HCEC 1CT (cell line): Measurements from ENCODE around the gene RSRC1.
A peak's percentile ranks its signal among the peaks of the same experiment; 100 is the strongest.
"Not testable (repeated sequence)": the region's sequence is repeated elsewhere in the genome, so short reads cannot be mapped to it uniquely, and the experiment has no call there.

Experiments
- DNase-seq: peaks from one replicate; pipeline ENCODE4 v3.0.0-alpha.2; 2017

RSRC1 gene

GRCh38 chr3:158244274-158244673 lies 134.4 kb downstream of the RSRC1 start:
- DNase-seq, result no peak

- DNase-seq, result no peak
Measured at GRCh38 chr3:158247288-158247687, 137.4 kb downstream of the RSRC1 start.

DNA sequence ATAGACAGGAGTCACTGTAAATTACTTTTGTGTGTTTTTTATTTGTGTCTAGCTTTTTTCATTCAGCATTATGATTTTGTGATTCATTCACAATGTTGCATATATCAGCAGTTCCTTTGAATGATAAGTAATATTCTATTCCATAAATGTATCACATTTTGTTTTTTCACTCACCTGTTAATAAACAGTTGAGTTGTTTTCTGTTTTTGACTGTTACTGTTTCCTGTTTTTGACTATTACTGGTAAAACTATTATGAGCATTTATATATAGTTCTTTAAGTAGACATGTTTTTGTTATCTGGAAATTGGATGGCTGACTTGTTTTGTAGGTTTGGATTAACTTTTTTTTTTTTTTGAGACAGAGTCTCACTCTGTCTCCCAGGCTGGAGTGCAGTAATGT lies 138.4 kb downstream of the RSRC1 start:
- DNase-seq, result no peak

DNA sequence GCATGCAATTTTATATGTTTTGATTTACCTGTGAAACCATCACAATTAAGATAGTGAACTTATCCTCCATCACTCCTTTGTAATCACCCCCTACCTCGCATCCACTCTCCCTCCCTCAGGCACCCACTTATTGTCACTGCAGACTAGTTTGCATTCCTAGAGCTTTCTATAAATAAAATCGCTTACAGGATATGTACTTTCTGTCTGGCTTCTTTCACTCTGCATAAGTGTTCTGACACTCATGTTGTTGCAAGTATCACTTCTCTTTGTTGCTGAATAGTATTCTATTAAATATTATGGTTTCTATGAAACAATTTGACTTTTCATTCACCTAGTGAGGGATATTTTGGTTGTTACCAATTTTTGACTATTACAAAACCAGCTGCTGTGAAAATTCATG lies 139.3 kb downstream of the RSRC1 start:
- no peak for DNase-seq

DNA sequence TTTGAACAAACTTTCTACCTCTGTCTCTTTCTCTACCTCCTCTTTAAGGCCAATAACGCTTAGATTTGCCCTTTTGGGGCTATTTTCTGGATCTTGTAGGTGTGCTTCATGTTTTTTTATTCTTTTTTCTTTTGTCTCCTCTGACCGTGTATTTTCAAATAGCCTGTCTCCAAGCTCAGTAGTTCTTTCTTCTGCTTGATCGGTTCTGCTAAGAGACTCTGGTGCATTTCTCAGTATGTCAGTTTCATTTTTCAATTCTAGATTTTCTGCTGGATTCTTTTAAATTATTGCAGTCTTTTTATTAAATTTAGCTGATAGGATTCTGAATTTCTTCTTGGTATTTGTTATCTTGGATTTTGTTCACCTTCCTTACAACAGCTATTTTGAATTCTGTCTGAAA lies 148.7 kb downstream of the RSRC1 start:
- DNase-seq, result no peak

- DNase-seq, result no peak
Measured at GRCh38 chr3:158260392-158260791, 150.5 kb downstream of the RSRC1 start.

DNA sequence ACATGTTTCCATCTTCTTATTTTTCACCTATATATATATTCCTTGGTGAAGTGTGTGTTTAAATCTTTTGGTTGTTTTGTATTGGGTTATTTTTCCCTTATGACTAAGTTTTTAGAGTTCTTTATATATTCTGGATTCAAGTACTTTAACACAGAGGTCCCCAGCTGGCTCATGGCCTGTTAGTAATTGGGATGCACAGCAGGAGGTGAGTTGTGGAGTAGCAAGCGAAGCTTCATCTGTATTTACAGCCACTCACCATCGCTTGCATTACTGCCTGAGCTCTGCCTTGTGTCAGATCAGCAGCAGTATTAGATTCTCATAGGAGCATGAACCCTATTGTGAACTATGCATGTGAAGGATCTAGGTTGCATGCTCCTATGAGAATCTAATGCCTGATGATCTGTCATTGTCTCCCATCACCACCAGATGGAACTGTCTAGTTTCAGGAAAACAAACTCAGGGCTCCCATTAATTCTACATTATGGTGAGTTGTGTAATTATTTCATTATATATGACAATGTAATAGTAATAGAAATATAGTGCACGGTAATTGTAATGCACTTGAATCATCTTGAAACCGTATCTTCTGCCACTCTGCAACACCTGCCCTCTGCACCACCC lies 151.6 kb downstream of the RSRC1 start:
- peak; percentile 3 for DNase-seq

- no peak for DNase-seq
Measured at GRCh38 chr3:158264894-158265293, 155.0 kb downstream of the RSRC1 start.

- no peak for DNase-seq
Measured at GRCh38 chr3:158267015-158267414, 157.1 kb downstream of the RSRC1 start.

DNA sequence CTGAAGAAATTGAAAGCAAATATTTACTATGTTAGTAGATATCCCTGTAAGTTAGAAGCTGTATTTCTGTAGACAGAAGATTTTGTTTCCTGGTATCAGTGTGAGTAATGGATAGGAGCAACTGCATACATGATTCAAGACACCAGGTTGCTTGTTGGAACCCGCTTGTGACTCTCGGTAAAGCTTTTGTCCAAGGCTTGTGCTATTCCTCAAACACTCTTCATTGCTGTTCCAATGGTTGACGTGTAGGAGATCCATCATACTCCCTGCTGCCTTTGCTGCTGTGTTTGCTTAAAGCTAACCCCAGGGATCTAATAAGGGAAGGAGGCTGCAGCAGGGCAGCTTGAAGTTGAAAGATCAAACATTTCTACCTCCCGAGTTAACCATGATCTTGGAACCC lies 160.1 kb downstream of the RSRC1 start:
- DNase-seq, result no peak

GRCh38 chr3:158272081-158272480 lies 162.2 kb downstream of the RSRC1 start:
- DNase-seq, result no peak

DNA sequence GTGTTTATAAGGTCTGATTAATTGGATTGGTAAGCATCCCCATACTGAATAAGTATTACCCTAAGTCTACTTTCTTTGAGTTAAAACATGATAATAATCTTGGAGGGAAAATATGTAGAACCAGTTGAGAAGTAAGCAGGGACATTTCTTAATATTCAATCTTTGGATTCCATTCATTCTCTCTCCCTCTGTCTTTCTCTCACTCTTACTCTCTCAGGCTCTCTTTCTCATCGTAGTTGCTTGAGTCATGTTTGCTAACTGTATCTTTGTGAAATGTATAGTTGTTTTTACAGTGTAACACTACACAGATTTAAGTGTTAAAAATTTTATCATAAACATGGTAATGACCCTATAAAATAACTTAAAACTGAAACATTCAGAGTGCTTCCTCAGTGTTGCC lies 163.8 kb downstream of the RSRC1 start:
- DNase-seq, result no peak

DNA sequence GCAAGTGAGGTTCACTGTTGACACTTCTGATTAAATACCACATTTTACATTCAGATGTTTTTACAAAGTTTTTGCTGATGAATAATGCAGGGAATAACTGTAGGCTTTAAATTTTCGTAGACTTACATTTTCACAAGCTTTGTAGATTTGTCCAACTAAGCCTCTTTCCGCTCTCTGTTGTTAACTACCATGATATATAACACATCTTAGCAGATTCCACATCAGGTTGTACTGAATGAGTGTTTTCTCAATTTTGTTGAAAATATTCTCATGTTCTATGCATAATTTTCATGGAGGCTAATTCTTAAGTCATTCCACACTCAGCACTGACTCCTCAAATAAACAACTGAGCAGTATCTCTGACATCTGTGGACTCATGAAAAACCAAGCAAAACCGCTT lies 168.3 kb downstream of the RSRC1 start:
- DNase-seq, result no peak

DNA sequence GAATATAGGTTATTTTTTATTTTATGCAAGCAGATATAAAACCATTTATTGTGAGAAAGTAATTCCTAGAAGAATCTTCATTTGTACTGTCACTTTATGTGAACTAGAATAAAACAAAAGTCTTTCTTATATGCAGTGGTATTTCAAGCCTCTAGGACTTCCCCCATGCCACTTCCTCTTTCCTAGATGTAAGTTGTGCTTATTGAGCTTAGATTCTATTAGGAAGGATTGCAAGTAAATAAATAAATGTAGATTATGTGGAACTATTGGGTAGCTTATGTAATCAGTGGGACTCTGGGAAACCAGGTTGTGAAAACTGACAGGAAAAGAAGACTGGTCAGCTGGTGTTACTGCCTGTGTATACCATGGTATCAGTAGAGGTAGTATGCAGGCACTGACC lies 169.7 kb downstream of the RSRC1 start:
- DNase-seq, result no peak

DNA sequence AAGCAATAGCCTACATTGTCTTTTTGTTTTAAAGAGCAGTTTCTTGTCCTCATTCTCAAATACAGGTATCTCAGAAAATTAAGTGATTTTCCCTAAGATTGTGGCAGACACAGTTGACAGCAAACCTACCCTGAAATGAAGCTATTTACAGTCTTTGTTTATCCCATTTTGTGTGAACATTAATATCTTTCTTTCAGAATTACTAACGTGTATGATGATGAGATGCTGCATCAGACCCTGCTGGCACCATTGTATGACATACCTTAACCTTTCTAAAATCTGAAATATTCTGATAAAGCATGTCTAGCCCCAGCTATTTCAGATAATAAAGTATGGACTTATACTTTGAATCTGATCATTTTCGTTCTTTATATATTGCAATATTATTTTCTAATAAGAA lies 185.9 kb downstream of the RSRC1 start:
- no peak for DNase-seq

DNA sequence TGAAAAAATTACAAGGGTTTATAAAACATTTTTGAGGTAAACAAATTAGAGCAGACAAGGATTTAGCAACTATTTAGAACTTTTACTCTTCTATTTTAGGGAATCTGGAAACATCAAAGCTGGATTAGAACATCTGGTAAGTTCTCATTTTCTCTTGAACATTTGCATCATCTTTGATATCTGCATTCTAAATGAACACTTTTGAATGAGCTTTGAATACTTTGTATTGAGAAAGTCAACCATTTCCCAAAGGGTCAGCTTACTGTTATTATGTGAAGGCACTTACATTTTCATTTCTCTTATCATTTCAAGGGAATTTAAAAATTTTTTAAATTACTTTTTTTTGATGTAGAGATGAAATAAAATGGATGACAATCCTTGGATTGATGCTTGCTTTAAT lies 188.1 kb downstream of the RSRC1 start:
- no peak for DNase-seq

- no peak for DNase-seq
Measured at GRCh38 chr3:158308236-158308928, 198.5 kb downstream of the RSRC1 start.

- DNase-seq, result no peak
Measured at GRCh38 chr3:158312560-158313141, 202.8 kb downstream of the RSRC1 start.

DNA sequence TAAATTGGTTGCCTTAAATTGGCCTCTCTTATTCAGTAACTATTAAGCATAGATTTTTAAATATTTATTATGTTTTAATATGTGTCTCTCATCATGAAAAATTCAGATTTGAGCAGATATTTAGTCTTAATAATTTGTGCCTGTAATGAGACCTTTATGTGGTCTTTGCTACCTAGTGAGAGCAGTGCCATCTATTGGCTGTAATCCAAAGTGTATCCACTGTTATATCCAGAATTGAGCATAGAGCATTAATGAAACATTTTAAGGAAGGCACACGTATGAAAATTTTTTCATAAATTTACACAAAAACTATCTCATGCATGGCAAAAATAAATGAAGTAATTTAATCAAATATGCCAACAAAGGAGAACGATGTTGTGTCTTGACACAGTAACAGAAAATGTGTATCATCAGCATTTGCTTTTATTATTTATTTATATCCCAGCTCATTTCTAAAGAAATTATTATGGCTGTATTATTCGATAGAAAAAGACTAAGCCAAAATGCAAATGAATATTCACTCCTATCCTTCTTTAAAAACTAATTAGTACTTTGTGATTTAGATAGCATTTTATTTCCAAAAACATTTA lies 203.5 kb downstream of the RSRC1 start:
- DNase-seq, result peak; percentile 34

DNA sequence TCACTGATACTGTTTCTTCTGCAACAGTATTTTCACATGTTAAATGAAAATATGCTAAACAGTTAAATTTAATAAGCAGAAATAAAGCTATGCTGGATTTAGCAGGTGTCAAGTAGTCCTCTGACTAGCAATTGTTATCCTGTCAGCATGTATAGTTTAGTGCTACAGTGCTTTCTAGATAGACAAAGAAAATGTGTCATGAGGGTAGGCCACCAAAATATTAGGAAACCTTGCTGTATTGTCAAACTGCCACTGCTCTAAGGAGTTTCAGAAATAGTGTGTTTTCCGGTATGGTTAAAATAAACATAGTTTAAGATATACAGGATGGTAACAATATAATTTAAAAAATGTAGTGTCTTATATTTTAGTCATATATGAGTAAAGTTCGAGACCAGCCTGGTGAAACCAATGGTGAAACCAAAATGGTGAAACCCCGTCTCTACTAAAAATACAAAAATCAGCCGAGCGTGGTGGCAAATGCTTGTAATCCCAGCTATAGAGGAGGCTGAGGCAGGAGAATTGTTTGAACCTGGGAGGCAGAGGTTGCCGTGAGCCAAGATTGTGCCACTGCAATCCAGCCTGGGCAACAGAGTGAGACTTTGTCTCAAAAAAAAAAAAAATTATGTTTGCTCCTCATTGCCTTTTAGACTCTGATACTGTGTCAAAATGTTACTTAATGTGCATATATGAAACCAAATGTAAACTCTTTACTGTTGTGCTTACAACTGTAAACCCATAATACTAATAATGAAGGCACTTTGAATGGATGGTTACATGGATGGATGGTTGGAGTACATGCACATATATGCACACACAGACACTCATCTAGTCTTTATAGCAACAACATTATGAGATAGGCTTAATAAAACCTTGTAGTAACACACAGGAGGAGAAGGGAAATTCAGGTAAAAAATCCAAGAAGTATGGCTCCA lies 204.8 kb downstream of the RSRC1 start:
- no peak for DNase-seq

DNA sequence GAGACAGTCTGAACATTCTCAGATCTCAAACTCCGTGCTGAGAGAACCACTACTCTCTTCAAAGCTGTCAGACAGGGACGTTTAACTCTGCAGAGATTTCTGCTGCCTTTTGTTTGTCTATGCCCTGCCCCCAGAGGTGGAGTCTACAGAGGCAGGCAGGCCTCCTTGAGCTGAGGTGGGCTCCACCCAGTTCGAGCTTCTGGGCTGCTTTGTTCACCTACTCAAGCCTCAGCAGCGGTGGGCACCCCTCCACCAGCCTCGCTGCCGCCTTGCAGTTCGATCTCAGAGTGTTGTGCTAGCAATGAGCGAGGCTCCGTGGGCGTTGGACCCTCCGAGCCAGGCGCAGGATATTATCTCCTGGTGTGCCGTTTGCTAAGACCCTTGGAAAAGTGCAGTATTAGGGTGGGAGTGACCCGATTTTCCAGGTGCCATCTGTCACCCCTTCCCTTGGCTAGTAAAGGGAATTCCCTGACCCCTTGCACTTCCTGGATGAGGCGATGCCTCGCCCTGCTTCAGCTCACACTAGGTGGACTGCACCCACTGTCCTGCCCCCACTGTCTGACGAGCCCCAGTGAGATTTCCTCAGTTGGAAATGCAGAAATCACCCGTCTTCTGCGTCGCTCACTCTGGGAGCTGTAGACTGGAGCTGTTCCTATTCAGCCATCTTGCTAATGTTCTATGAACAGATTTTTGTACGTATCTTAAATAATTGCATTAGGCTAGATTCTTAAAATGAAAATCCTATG lies 220.0 kb downstream of the RSRC1 start:
- DNase-seq, result not testable (repeated sequence)

DNA sequence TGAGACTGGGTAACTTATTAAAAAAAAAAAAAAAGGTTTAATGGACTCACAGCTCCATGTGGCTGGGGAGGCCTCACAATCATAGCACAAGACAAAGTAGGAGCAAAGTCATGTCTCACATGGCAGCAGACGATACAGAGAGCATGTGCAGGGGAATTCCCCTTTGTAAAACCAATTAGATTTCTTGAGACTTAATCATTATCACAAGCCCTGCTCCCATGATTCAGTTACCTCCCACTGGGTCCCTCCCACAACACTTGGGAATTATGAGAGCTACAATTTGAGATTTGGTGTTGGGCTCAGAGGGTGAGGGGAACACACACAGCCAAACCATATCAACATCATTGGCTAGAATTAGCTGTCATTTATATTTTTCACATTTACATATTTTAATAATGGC lies 221.0 kb downstream of the RSRC1 start:
- DNase-seq, result no peak
